ENCODE results near the gene SHISA9. TPM values are rescaled to one million over a fixed set of nuclear protein-coding genes. Genes with fewer than 3 reads are reported as not detected.

SHISA9 gene
- total and polyA plus RNA-seq, 5 donors from 2014 or later = not detected

DNA sequence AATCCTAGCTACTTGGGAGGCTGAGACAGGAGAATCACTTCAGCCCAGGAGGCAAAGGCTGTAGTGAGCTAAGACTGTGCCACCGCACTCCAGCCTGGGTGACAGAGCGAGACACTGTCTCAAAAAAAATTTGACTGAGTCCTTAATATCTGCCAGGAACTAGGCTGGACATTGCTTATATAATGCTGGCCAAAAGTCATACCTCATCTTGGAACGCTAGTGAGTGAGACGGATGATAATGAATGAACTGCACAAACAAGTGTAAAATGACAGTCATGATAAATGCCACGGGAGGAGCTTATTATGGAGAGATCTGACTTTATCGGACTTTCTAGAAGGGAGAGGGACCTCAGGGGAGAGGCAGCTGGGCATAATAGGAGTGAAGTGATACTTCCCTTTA lies 327.6 kb downstream of the SHISA9 start:
- no peaks in the 10 kb centered on the region for H3K27me3 Mint-ChIP-seq
- Histone ChIP-seq H3K27ac (ENCODE audit: insufficient read depth, low read length, poor library complexity, severe bottlenecking) (no peak overlapping the region), H3K27me3 (ENCODE audit: control insufficient read depth, insufficient read depth, low read length) (peaks cover 1% of the 10 kb centered on the region), H3K36me3 (ENCODE audit: control insufficient read depth, insufficient read depth, low read length) (no peaks in the 10 kb centered on the region), H3K9me3 (ENCODE audit: control insufficient read depth in 2 of 2, low read length in 2 of 2) (no peaks in the 10 kb centered on the region), H3K4me1 (ENCODE audit: control insufficient read depth, insufficient read depth, low read length, poor library complexity, severe bottlenecking) (no peaks in the 10 kb centered on the region), H3K4me3 (ENCODE audit: low read depth, low read length) (no peak overlapping the region)
- no peak for DNase-seq
- H3K4me1 Mint-ChIP-seq = no peaks in the 10 kb centered on the region
- H3K9me3 Mint-ChIP-seq = peaks cover 0 to 9% (median 6%) of the 10 kb centered on the region in 7 donors
- no peak for ATAC-seq (ENCODE audit: low read depth in 2 of 2)
- no peak overlapping the region for H3K27ac Mint-ChIP-seq
- no peak overlapping the region for H3K4me3 Mint-ChIP-seq
- H3K36me3 Mint-ChIP-seq = no peaks in the 10 kb centered on the region

DNA sequence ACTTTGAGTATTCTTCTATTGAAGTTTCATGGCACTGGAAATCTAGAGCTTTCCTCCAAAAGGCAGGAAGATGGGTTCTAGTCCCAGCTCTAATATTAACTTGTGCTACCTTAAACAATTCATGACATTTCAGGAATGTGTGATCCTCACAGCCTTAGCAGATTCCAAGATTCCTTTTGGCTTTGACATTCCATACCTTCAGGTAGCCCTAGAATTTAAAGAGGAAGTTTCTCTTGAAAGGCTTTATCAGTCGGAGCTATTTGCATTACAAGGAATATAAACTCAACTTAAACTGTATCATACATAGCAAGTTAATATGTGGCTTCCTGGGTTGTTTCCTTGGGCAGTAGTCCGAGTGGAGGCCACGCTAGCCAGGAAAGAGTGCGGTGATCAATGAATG lies 330.0 kb downstream of the SHISA9 start:
- peaks cover 0 to 9% (median 2%) of the 10 kb centered on the region in 7 donors for H3K9me3 Mint-ChIP-seq
- no peak overlapping the region for H3K27ac Mint-ChIP-seq
- no peak overlapping the region for H3K27ac ChIP-seq (ENCODE audit: insufficient read depth, low read length, poor library complexity, severe bottlenecking)
- H3K4me3 ChIP-seq (ENCODE audit: low read depth, low read length) = no peak overlapping the region
- H3K4me3 Mint-ChIP-seq = no peak overlapping the region
- DNase-seq (no peak), ATAC-seq (ENCODE audit: low read depth in 2 of 2) (no peak)
- peaks cover 1% of the 10 kb centered on the region for H3K27me3 ChIP-seq (ENCODE audit: control insufficient read depth, insufficient read depth, low read length)
- H3K36me3 ChIP-seq (ENCODE audit: control insufficient read depth, insufficient read depth, low read length) = no peaks in the 10 kb centered on the region
- H3K36me3 Mint-ChIP-seq = no peaks in the 10 kb centered on the region
- no peaks in the 10 kb centered on the region for H3K9me3 ChIP-seq (ENCODE audit: control insufficient read depth in 2 of 2, low read length in 2 of 2)
- H3K4me1 ChIP-seq (ENCODE audit: control insufficient read depth, insufficient read depth, low read length, poor library complexity, severe bottlenecking) = no peaks in the 10 kb centered on the region
- no peaks in the 10 kb centered on the region for H3K4me1 Mint-ChIP-seq
- no peaks in the 10 kb centered on the region for H3K27me3 Mint-ChIP-seq

DNA sequence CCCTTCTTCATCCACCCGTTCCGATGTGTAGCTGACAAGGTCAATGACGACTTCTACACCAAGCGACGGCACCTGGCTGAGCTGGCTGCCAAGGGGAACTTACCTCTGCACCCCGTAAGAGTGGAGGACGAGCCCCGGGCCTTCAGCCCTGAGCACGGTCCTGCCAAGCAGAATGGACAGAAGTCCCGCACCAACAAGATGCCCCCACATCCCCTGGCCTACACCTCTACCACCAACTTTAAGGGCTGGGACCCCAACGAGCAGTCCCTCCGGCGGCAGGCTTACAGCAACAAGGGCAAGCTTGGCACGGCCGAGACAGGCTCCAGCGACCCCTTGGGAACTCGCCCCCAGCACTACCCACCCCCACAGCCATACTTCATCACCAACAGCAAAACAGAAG lies 333.6 kb downstream of the SHISA9 start:
- Mint-ChIP-seq H3K36me3 (no peaks in the 10 kb centered on the region), H3K27me3 (no peaks in the 10 kb centered on the region), H3K27ac (no peak overlapping the region), H3K9me3 (peaks cover 0 to 10% (median 4%) of the 10 kb centered on the region in 7 donors), H3K4me1 (no peaks in the 10 kb centered on the region), H3K4me3 (no peak overlapping the region)
- no peak overlapping the region for H3K27ac ChIP-seq (ENCODE audit: insufficient read depth, low read length, poor library complexity, severe bottlenecking)
- H3K4me1 ChIP-seq (ENCODE audit: control insufficient read depth, insufficient read depth, low read length, poor library complexity, severe bottlenecking) = no peaks in the 10 kb centered on the region
- H3K36me3 ChIP-seq (ENCODE audit: control insufficient read depth, insufficient read depth, low read length) = no peaks in the 10 kb centered on the region
- no peaks in the 10 kb centered on the region for H3K9me3 ChIP-seq (ENCODE audit: control insufficient read depth in 2 of 2, low read length in 2 of 2)
- no peaks in the 10 kb centered on the region for H3K27me3 ChIP-seq (ENCODE audit: control insufficient read depth, insufficient read depth, low read length)
- ATAC-seq (ENCODE audit: low read depth in 2 of 2) (no peak), DNase-seq (no peak)
- no peak overlapping the region for H3K4me3 ChIP-seq (ENCODE audit: low read depth, low read length)

DNA sequence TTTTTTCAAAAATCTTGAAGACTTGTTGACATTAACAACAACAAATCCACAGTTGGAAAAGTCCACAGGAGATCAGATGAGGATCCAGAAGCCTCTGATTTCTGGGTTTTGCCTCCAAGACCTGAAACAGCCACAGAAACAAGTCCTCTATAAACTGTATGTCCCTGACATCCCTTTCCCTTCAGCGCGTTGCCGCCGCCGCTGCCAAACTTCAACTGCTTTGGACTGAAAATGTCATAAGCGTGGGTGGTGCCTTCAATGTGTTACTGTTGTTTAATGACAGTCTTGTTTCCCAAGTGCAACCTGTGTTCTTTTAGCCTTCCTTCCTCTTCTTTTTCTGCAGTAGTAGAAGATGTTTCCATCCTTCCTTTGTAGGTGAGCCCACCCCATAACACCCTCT lies 334.9 kb downstream of the SHISA9 start:
- H3K27ac ChIP-seq (ENCODE audit: insufficient read depth, low read length, poor library complexity, severe bottlenecking) = no peak overlapping the region
- Mint-ChIP-seq H3K27me3 (no peaks in the 10 kb centered on the region), H3K36me3 (no peaks in the 10 kb centered on the region), H3K4me3 (no peak overlapping the region), H3K27ac (no peak overlapping the region), H3K4me1 (no peaks in the 10 kb centered on the region), H3K9me3 (peaks cover 0 to 10% (median 2%) of the 10 kb centered on the region in 7 donors)
- H3K4me3 ChIP-seq (ENCODE audit: low read depth, low read length) = no peak overlapping the region
- no peaks in the 10 kb centered on the region for H3K27me3 ChIP-seq (ENCODE audit: control insufficient read depth, insufficient read depth, low read length)
- no peaks in the 10 kb centered on the region for H3K36me3 ChIP-seq (ENCODE audit: control insufficient read depth, insufficient read depth, low read length)
- DNase-seq (no peak), ATAC-seq (ENCODE audit: low read depth in 2 of 2) (no peak)
- H3K4me1 ChIP-seq (ENCODE audit: control insufficient read depth, insufficient read depth, low read length, poor library complexity, severe bottlenecking) = no peaks in the 10 kb centered on the region
- no peaks in the 10 kb centered on the region for H3K9me3 ChIP-seq (ENCODE audit: control insufficient read depth in 2 of 2, low read length in 2 of 2)

DNA sequence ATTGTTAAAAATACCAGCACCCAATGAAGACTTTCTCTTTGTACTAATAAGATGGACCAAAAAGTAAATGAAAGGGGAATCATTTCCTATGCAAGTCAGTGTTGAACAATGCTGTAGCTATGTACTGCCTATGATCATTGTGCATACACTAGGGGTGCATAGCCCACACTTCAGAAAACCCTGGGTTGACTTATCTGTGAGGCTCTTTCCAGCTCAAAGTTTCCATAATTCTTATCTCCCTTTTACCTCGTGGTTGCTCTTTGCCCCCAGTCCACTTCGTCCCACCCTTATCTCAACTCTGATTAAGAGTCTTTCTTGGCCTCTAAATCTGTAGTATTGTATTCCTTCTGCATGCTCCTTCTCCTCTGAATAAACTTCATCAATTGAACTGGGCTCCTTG lies 336.8 kb downstream of the SHISA9 start:
- H3K4me3 Mint-ChIP-seq = no peak overlapping the region
- no peaks in the 10 kb centered on the region for H3K36me3 ChIP-seq (ENCODE audit: control insufficient read depth, insufficient read depth, low read length)

DNA sequence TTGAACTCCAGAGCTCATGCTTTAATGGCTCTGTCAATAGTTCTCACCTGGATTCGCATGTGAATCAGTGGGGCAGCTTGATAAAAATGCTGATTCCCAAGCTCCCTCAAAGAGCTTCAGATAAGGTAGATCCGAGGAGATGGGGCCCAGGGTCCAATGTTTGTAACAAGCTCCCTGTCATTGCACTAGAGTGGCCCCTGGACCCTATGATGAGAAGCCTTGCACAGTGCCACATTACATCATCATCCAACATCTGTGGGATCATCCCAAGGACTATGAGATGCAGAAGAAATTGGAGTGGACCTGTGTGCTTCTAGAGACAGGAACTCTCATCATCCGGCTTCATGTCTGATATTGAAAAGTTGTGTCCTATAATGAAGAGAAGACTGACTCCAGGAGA lies 340.8 kb downstream of the SHISA9 start:
- H3K36me3 Mint-ChIP-seq = no peaks in the 10 kb centered on the region
- no peaks in the 10 kb centered on the region for H3K4me1 Mint-ChIP-seq
- no peak overlapping the region for H3K4me3 ChIP-seq (ENCODE audit: low read depth, low read length)
- H3K27ac Mint-ChIP-seq = no peak overlapping the region
- H3K4me3 Mint-ChIP-seq = no peak overlapping the region
- H3K9me3 ChIP-seq (ENCODE audit: control insufficient read depth in 2 of 2, low read length in 2 of 2) = no peaks in the 10 kb centered on the region
- no peak overlapping the region for H3K27ac ChIP-seq (ENCODE audit: insufficient read depth, low read length, poor library complexity, severe bottlenecking)
- no peaks in the 10 kb centered on the region for H3K4me1 ChIP-seq (ENCODE audit: control insufficient read depth, insufficient read depth, low read length, poor library complexity, severe bottlenecking)
- H3K27me3 ChIP-seq (ENCODE audit: control insufficient read depth, insufficient read depth, low read length) = no peaks in the 10 kb centered on the region
- no peaks in the 10 kb centered on the region for H3K27me3 Mint-ChIP-seq
- no peak for DNase-seq
- no peaks in the 10 kb centered on the region for H3K36me3 ChIP-seq (ENCODE audit: control insufficient read depth, insufficient read depth, low read length)
- no peak for ATAC-seq (ENCODE audit: low read depth in 2 of 2)
- peaks cover 0 to 5% (median 1%) of the 10 kb centered on the region in 7 donors for H3K9me3 Mint-ChIP-seq

More for the DNA sequence above, 336.8 kb downstream of the SHISA9 start:
- Histone ChIP-seq H3K4me1 (ENCODE audit: control insufficient read depth, insufficient read depth, low read length, poor library complexity, severe bottlenecking) (no peaks in the 10 kb centered on the region), H3K27ac (ENCODE audit: insufficient read depth, low read length, poor library complexity, severe bottlenecking) (no peak overlapping the region), H3K27me3 (ENCODE audit: control insufficient read depth, insufficient read depth, low read length) (no peaks in the 10 kb centered on the region), H3K9me3 (ENCODE audit: control insufficient read depth in 2 of 2, low read length in 2 of 2) (no peaks in the 10 kb centered on the region), H3K4me3 (ENCODE audit: low read depth, low read length) (no peak overlapping the region)
- peaks cover 0 to 7% (median 1%) of the 10 kb centered on the region in 7 donors for H3K9me3 Mint-ChIP-seq
- H3K27me3 Mint-ChIP-seq = no peaks in the 10 kb centered on the region
- no peaks in the 10 kb centered on the region for H3K4me1 Mint-ChIP-seq
- ATAC-seq (ENCODE audit: low read depth in 2 of 2) (no peak), DNase-seq (no peak)
- H3K36me3 Mint-ChIP-seq = no peaks in the 10 kb centered on the region
- no peak overlapping the region for H3K27ac Mint-ChIP-seq

DNA sequence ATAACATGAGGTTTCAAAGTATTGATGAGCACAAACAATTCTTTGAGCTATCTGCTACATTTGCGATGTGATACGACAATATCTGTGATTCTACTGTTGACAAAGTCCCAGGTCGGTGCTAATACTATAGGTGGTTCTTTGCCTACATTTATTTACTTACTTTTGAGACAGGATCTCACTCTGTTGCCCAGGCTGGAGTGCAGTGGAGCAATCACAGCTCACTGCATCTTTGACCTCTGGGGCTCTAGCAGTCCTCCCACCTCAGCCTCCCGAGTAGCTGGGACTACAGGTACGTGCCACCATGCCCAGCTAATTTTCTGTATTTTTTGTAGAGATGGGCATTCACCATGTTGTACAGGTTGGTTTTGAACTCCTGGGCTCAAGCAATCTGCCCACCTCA lies 343.4 kb downstream of the SHISA9 start:
- H3K9me3 ChIP-seq (ENCODE audit: control insufficient read depth in 2 of 2, low read length in 2 of 2) = no peaks in the 10 kb centered on the region
- H3K27me3 ChIP-seq (ENCODE audit: control insufficient read depth, insufficient read depth, low read length) = no peaks in the 10 kb centered on the region
- no peak overlapping the region for H3K27ac ChIP-seq (ENCODE audit: insufficient read depth, low read length, poor library complexity, severe bottlenecking)
- Mint-ChIP-seq H3K27ac (no peak overlapping the region), H3K27me3 (no peaks in the 10 kb centered on the region), H3K4me3 (no peak overlapping the region), H3K4me1 (no peaks in the 10 kb centered on the region), H3K9me3 (peaks cover 0 to 2% (median 0%) of the 10 kb centered on the region in 7 donors), H3K36me3 (no peaks in the 10 kb centered on the region)
- no peak overlapping the region for H3K4me3 ChIP-seq (ENCODE audit: low read depth, low read length)
- H3K4me1 ChIP-seq (ENCODE audit: control insufficient read depth, insufficient read depth, low read length, poor library complexity, severe bottlenecking) = no peaks in the 10 kb centered on the region
- DNase-seq (no peak), ATAC-seq (ENCODE audit: low read depth in 2 of 2) (no peak)
- H3K36me3 ChIP-seq (ENCODE audit: control insufficient read depth, insufficient read depth, low read length) = no peaks in the 10 kb centered on the region

DNA sequence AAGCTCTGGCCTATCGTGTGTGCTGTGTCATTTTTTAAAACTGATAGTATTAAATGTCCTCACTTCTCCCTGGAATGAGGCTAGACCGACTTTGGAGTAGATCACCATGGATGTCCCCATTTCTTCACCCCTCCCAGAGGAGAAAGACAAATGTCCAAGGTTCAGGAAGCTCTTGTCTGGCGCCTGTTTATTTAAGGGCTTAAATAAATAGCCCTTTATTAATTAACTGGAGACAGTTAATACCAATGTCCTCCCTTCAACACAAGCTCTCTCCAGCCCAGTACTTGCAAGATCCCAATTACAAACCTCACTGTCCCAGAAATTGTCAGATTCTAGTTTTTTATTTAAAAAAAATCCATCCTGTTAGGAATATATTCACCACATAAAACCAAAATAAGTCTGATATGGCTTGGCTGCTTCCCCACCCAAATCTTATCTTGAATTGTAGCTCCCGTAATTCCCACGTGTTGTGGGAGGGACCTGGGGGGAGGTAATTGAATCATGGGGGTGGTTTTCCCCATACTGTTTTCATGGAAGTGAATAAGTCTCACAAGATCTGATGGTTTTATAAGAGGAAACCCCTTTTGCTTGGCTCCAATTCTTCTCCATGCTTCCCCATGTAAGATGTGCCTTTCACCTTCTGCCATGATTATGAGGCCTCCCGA lies 344.4 kb downstream of the SHISA9 start:
- DNase-seq (no peak), ATAC-seq (ENCODE audit: low read depth in 2 of 2) (no peak)
- H3K4me3 ChIP-seq (ENCODE audit: low read depth, low read length) = no peak overlapping the region
- H3K4me1 ChIP-seq (ENCODE audit: control insufficient read depth, insufficient read depth, low read length, poor library complexity, severe bottlenecking) = no peaks in the 10 kb centered on the region
- no peaks in the 10 kb centered on the region for H3K36me3 ChIP-seq (ENCODE audit: control insufficient read depth, insufficient read depth, low read length)
- Mint-ChIP-seq H3K9me3 (peaks cover 0 to 1% (median 0%) of the 10 kb centered on the region in 7 donors), H3K27ac (no peak overlapping the region), H3K4me3 (no peak overlapping the region), H3K4me1 (no peaks in the 10 kb centered on the region), H3K27me3 (no peaks in the 10 kb centered on the region), H3K36me3 (no peaks in the 10 kb centered on the region)
- no peak overlapping the region for H3K27ac ChIP-seq (ENCODE audit: insufficient read depth, low read length, poor library complexity, severe bottlenecking)
- no peaks in the 10 kb centered on the region for H3K9me3 ChIP-seq (ENCODE audit: control insufficient read depth in 2 of 2, low read length in 2 of 2)
- H3K27me3 ChIP-seq (ENCODE audit: control insufficient read depth, insufficient read depth, low read length) = no peaks in the 10 kb centered on the region
